NCI-H187 treated with DMSO at 0.1 percent for 48 hours (cell line): ENCODE data around the gene DDIT3.

Source experiments
- DNase-seq: peaks from one replicate; lab custom pipeline; 2025; lab: John Stamatoyannopoulos, UW

Gene DDIT3

DNA sequence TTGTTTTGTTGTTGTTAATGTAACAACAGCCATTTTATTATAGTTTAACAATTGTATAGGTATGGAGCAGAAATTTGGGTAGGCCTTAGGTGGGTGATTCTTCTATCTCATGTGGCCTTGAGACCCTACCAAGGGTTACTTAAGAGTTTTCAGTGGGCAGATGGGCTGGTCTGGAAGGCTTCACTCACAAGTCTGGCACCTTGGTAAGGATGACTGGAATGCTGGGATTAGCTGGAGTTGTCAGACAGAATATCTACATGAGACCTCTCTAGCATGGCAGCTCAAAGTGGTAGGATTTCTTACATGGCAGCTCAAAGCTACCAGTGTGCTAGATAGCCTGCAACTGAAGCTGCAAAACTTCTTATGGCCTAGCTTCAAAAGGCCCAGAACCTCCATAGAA, 34.6 kb downstream of the DDIT3 start:
- no peak for DNase-seq

DNA sequence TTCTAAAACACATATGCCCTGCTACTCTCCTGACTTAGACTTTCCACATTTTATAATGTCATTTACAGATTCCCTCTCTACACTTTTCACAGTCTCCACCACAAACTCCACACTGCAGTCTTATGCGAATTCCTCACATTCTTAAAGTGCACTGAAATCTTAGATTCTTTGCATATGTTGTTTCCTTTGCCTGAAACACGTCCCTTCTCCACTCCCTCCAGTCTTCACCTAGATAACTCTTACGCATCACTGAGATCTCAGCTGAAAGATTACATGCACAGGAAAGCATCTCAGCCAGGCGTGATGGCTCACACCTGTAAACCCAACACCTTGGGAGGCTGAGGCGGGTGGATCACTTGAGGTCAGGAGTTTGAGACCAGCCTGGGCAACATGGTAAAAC, 36.8 kb downstream of the DDIT3 start:
- DNase-seq = no peak

DNA sequence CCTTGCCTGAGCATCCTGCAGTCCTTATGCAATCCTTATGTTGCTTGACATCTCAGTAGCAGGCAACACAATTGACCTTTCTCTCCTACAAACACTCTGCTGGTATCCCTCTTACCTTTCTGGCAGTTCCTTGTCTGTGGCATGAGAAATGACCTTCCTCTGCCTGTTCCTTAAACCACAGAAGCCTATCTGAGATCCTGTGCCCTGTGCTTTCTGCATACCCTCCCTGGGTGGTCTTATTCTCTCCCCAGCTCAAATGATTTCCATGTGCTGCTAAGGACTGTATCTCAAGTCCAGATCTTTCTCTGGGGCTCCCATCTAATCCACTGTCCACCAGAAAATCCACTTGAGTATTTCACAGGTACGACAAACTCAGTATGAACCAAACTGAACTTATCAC, 38.6 kb downstream of the DDIT3 start:
- no peak for DNase-seq

DNA sequence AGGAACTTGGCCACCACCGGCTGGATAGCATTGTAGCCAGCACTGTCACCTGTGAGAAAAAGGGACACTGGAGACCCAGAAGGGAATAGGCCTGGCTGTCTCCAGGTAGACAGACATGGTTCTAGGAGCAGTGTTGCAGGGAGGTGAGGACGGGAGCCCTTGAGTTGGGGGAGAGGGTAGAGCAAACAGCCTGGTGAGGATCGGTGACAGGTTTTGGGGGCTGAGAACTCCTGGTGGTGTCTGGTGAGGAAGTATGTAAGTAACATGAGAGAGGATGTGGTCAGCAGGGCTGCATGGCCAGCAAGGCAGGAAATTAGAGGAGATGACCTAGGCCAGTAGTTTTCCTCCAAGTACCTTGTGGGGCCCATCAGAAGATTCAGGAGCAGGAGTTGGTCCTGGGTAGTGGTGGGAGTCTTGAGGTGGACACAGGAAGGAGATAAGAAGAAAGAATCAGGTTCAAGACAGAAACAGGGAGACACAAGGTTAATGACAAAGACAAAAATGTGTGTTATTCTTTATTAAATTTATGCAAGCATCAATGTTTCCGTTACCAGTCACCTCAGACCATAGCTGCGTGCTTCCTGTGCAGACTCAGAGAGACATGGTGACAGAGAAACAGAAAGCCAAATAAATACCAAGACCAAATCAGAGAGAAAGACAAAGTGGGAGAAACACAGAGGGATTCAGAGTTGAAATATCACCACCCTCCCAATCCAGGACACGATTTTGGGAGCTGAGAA, 40.8 kb downstream of the DDIT3 start, which contains the start of gene ARHGAP9:
ARHGAP9 (minus strand) TSS at position 491 of the 740 bp plus-strand sequence; CDS start at position 31, 460 bp downstream.
- no peak for DNase-seq

DNA sequence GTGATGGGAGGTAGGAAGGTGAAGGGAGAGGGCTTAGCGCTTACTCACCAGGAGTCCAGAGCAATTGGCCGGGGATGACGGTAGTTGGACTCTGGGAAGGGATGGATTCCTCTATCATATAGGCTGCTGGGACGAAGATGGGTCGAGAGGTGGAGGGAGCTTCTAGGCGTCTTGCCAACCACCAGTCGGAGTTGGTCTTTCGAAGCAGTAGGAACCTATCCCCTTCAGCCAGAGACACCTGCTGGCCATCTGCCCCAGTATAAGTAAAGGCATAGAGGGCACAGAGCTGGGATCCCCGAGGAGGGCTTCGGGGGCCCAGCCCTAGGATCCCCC, 41.3 kb downstream of the DDIT3 start:
- DNase-seq = no peak

DNA sequence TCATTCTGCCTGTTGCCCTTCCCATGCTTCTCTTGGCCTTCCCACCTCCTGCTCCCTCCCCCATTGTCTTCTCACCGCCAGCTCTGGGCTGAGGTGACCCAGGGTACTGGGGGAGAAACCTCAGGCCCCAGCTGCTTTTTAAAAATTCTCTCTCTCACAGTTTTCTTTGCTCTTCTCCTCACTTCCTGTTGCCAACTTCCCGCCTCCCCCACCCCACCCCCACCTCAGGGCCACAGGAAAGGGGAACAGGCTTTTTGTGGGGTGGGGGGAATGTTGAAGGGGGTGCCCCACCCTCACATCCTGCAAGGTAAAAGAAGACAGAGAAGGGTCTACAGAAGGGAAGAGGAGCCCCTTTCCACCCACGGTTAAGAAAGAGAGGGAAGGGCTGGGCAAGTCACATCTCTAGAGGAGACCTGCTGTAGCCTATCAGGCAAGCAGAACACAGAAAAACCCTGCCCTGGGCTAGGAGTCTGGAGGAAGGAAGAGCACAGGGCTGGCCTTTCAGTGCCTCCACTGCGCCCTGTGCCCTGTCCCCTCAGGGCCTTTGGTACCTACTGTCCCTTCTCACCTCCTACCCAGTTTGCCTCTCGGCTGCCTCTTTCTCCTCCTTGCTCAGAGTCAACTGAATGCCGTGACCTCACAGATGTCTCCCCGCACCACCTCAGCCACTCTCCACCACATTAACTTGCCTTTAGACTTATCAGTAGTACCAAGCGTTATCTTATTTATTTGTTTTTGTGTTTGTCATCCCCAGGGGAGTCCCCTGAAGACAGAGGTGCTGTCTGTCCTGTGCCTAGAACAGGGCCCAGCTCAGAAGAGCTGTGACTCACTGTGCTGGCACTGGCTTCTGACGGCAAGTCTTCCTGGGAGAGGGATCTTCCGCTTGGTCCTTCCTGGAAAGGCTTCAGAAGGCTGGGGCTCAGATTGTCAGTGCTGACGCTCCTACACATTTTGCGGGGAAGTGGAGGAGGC, 42.3 kb downstream of the DDIT3 start:
- DNase-seq = no peak

DNA sequence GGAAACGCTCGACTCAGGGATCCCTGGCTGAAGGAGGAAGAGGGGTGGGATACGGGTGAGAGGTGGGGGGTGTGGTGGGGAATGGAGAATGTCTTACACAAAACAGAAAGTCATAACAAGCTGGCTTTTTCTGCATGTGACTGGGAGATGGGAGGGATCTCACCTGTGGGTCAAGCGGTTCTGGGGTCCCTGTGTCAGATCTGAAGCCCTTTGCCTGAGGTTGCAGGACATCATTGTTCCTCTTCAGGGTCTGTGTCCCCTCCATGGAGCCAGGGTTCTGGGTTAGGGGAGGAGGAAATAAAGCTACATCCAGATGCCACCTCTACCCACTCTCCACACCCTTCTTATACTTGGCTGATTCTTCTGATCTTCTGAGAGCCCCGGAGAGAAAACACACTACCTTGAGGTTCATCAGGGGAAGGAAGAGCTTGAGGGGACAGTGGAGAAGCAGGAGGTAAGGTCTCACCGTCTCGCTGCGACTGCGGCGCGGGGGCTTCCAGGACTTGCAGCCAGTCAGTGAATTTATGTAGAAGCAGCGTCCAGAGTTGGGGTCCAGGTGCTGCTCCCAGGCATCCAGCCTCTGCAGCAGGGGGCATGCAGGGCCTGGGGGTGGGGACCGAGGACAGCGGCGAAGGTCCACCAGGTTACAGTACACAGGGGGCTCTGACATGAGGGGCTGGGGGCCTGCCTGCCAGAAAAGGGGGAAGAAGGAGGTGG, 43.2 kb downstream of the DDIT3 start:
- no peak for DNase-seq

DNA sequence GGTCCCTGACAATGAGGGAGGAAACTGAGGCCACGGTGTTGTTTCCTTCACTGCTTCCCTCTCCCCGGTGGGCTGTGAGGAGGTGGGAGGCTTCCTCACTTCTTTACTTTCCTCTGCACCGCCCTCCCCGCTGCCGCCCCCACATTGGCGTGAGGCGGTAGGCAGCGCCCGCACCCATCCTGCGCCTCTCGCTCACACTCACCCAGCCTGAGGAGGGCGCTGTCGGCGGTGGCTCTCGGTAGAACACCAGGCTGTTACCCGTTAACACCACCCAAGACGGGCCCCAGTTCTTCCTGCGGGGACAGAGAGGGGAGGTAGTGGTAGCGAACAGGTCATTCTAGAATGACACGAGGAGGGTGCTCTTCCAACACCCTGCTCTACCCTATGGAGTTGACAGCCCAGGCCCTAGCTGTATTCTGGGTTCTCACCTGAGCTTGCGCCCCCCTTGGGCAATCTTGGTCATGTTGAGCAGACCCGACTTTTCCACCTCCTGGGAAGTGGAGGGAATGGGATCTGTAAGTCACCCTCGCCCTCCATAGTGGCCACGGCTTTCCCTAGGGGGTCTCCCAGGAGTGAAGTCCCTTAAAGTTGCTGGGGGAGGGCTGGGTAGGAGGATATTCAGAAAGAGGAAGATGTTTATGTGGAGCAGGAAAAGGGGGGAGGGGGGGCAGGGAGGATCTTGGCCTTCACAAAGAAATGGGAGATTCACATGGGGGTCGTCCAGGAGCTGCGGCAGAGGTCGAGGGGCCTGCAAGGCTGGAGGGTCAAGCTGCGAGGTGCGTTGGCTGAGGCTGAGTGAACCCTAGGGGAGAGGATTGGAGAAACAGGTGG, 43.9 kb downstream of the DDIT3 start:
- no peak for DNase-seq

DNA sequence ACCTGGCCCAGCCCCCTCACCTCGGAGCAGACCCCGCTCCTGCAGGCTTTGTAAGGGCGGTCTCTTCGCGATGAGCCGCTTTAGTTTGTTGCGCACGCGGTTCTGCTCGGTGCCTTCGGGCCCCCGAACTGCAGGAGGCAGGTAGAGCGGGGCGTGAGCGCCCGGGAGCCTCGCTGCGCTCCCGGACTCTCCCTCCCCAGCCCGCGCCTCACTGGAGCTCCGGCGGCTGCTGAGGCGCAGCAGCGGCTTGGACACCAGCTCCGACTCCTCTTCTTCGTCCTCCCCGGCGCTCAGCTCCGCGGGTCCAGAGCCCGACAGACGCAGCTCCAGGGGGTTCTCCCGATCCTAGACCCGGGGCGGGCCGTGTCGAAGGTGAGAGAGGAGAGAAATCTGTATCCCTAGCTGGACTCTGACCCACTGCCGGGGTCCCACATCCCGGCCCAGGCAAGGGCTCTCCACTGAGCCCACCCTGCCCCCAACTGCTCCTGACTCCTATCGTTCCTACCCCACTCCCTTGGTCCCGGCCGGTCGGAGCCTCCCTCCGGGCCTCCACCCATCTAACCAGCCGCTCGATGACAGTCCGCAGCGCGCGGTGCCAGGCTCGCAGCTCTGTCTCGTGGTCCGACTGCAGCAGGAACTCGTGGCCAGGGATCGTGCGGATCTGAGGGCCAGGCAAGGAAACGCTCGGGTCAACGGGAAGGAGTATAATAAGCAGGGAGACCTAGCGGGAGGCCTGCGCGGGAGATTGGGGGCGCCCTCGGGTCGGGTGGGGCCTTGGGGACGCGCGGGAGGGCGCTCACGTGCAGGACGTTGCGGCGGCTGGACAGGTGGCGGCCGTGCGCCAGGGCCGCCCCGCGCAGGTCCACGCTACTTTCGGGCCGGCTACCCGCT, 44.8 kb downstream of the DDIT3 start:
- DNase-seq = no peak

DNA sequence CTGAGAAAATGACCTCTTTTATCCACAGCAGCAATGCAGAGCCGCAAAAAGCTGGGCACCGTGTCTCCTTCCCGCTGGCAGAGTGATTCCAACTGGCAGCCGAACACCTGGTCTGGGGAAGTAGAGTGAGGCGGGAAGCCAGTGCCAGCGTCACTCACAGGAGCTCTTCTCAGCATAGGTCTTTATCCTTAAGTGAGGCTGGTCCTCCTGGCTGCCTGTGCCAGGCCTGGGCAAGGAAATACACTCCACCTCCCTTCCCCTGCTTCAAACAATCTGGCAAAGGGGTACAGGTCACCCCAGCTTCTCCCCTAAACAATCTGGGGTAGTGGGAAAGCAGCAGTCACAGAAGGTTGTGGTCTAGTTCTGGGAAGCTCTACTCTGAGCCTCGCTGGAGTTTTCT, 45.5 kb downstream of the DDIT3 start:
- no peak for DNase-seq

DNA sequence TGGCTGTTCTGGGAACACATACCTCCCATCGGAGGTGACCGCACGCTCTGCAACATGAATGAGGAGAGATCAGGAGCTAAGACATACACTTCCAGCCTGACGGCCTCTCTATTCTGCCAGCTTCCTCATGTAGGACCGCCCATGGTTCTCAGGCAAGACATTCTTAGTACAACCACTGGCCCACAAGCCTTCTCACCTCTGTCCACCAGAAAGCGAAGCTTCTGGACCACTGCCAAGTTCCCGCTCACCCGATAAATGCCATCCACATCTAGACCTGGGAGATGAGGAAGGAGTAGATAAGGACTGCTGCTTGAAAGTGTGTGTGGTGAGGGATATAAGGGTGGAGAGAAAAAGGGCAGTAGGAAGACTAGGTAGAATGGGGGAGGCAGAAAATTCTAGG, 45.9 kb downstream of the DDIT3 start:
- DNase-seq = no peak

DNA sequence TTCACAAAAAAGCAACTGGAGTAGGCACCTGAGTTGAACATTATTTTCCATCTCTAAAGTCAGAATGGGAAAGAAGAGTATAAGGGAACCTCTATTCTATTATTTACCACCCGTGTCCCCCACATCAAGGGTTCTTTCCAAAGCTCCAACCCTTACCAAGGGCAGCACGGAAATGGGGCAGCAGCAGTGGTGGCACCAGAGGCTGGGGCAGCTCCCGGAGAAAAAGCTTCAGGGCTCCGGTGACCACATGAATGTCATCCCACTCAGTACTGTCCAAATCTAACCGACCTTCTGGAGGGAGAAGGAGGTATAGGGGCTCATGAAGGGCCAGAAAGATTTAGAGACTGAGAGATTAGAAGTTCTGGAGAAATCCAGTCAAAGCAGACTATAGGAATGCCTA, 46.4 kb downstream of the DDIT3 start:
- no peak for DNase-seq

DNA sequence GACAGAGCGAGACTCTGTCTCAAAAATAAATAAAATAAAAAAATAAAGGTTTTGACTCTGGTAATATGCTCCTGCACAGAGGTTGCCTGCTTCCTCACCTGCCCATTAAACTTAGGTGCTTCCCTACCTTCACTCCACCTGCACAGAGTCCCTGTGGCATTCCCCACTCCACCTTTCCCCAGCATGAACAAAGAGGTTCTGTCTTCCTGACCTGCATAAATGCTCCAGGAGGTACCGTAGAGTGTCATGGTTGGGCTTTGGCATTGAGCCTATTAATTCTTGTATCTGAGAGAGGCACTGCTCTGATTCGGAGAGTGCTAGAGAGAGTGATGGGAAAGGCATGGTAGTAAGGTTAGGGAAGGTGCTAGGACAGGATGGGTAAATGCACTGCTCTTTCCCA, 46.9 kb downstream of the DDIT3 start:
- no peak for DNase-seq

DNA sequence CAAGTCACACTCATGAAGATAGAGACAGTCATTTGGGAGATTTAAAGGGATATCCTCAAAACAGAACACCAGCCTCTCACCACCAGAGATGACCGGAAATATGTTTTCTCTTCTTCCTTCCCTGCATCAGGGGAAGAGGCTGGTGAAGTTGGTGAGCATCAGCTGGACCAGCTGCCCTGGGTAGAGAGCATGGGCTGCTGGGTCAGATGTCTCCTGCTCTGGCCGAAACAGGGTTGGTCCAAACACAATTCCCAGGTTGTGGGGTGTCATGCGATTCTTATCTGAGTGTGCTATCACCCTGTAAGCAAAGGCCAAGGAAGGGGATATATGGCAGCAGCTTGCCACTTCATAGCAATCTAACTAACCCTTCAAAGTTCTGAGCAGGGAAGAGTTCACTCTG, 47.9 kb downstream of the DDIT3 start:
- DNase-seq = no peak

DNA sequence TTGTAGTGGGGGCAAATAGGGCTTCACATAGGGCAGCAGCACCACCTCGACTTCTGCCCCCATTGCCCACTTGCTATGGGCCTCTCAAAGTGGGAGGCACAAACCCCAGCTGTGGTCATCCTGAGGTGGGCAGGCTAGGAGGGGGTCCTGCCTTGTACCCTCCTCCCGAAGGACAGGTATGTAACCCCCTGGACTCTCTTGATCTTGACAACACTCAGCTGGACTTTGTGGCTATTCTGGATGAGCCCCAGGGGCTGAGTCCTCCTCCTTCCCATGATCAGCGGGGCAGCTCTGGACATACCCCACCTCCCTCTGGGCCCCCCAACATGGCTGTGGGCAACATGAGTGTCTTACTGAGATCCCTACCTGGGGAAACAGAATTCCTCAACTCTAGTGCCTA, 48.7 kb downstream of the DDIT3 start:
- DNase-seq = no peak

DNA sequence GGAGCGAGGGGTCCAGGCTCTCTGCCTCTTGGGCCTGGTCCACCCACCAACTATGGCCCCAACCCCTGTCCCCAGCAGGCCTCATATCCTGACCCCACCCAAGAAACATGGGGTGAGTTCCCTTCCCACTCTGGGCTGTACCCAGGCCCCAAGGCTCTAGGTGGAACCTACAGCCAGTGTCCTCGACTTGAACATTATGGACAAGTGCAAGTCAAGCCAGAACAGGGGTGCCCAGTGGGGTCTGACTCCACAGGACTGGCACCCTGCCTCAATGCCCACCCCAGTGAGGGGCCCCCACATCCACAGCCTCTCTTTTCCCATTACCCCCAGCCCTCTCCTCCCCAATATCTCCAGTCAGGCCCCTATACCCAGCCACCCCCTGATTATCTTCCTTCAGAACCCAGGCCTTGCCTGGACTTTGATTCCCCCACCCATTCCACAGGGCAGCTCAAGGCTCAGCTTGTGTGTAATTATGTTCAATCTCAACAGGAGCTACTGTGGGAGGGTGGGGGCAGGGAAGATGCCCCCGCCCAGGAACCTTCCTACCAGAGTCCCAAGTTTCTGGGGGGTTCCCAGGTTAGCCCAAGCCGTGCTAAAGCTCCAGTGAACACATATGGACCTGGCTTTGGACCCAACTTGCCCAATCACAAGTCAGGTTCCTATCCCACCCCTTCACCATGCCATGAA, 49.2 kb downstream of the DDIT3 start:
- no peak for DNase-seq

DNA sequence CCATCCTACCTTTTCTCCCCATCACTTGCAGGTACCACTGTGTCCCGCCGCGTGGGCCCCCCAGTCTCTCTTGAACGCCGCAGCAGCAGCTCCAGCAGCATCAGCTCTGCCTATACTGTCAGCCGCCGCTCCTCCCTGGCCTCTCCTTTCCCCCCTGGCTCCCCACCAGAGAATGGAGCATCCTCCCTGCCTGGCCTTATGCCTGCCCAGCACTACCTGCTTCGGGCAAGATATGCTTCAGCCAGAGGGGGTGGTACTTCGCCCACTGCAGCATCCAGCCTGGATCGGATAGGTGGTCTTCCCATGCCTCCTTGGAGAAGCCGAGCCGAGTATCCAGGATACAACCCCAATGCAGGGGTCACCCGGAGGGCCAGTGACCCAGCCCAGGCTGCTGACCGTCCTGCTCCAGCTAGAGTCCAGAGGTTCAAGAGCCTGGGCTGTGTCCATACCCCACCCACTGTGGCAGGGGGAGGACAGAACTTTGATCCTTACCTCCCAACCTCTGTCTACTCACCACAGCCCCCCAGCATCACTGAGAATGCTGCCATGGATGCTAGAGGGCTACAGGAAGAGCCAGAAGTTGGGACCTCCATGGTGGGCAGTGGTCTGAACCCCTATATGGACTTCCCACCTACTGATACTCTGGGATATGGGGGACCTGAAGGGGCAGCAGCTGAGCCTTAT, 49.9 kb downstream of the DDIT3 start:
- DNase-seq = no peak

DNA sequence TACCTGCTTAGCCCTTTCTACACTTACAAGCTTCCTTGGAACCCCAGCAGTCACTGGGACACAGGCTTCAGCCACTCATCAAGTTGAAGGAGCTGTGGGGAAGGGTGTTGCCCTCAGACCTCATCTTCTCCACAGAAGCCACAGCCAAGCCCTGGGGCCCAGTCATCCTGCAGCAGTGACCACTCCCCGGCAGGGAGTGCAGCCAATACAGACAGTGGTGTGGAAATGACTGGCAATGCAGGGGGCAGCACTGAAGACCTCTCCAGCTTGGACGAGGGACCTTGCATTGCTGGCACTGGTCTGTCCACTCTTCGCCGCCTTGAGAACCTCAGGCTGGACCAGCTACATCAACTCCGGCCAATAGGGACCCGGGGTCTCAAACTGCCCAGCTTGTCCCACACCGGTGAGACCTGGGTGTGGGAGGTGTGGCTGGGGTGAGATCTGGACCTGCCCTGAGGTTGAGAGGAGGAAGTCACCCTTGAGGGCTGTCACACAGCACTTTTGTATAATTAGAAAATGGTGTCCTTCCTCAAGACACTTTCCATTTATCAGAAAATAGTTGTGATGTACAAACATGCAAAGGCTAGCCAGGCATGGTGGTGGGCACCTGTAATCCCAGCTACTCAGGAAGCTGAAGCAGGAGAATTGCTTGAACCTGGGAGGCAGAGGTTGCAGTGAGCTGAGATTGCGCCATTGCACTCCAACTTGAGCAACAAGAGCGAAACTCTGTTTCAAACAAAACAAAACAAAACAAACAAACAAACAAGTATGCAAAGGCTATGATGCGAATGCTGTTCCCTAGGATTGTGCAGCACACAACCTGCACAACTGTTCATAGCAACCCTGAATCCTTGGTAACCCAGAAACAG, 50.8 kb downstream of the DDIT3 start:
- no peak for DNase-seq

DNA sequence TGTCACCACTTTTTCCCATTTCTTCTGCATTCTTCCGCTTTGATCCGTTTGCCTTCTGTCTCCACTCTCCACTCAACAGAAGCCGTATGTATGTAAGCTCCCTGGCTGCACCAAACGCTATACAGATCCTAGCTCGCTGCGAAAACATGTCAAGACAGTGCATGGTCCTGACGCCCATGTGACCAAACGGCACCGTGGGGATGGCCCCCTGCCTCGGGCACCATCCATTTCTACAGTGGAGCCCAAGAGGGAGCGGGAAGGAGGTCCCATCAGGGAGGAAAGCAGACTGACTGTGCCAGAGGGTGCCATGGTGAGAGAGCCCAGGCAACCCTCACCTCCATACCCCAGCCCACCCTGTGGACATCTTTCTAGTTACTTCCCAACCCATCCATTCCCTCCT, 52.4 kb downstream of the DDIT3 start:
- no peak for DNase-seq
